GM10266 (cell line): ENCODE results near the gene LBR.
"Not testable (repeated sequence)": the region's sequence is repeated elsewhere in the genome, so short reads cannot be mapped to it uniquely, and the experiment has no call there.

Source experiments
- DNase-seq: peaks from one replicate; pipeline ENCODE4 v3.0.0; 2012; ENCODE audit errors: extremely low spot score
- CTCF ChIP-seq: IDR thresholded peaks from 2 replicates; pipeline ENCODE4 v1.5.1; 2012; ENCODE audit warnings: mild to moderate bottlenecking, low read depth; ENCODE audit not compliant: control insufficient read depth, insufficient read depth; ENCODE audit errors: missing control alignments

LBR gene

DNA sequence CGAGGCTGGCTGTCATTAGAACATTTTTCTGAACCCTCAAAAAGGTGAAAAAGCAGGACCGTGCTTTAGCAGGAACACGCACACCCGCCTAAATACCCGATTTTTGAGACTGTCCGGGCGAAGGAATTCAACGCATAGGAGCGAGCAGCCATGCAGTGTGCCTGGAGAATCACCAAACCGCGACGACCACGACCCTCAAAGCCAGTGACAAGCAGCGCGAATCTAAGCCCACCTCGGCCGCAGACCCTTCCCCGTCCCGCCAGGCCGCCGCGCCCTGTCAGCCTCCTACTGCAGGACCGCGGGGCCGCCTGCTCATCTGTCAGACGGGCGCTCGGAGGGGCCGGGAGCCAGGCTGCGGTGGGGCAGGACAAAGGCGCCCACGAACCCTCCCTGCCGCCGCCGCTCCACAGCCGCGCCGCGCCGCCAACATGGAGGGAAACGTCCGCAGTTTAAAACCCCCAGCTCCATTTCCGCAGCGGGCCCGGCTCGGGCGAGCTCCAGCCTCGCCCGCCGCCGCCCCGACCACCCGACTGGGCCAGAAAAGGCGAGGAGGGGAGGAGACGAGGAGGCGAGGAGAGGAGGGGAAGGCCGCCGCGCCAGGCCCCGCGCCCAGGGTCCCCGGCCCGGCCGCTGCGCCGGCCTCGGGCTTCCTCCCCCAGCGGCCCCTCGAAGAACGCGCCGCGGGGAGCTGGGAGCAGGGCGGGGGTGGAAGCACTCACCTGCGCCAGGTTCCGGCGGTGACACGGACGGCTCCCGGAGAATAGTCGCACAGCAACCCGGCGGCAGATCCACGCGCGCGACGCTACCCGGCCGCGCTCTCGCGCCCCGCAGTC lies at the start of gene LBR:
LBR (minus strand) TSS at position 804 of the 833 bp plus-strand sequence. CDS start 3,963 bp downstream, outside the sequence.
- peak; percentile 30 for DNase-seq
- TF ChIP-seq CTCF = no peak

GRCh38 chr1:225477296-225477911 lies 49.6 kb upstream of the LBR start:
- DNase-seq = no peak
- TF ChIP-seq CTCF = no peak

- DNase-seq = no peak
- TF ChIP-seq CTCF = no peak
Measured at GRCh38 chr1:225476538-225476988, 48.7 kb upstream of the LBR start.

DNA sequence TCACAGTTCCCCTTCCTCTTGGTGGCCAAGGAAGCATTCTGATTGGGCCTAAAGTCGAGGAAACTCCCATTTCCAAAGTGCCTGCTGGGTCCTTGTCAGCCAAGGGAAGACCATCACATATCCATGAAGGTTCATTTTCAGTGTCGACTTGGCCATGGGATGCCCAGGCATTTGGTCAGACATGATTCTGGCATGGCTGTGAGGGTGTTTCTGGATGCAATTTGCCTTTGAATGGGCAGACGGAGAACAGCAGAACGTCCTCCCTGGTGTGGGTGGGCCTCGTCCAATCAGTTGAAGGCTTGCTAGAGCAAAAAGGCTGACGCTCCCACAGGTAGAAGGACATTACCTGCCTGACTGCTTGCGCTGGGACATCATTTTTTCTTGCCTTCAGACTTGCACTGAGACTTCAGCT lies 48.3 kb upstream of the LBR start:
- no peak for TF ChIP-seq CTCF
- DNase-seq = no peak

DNA sequence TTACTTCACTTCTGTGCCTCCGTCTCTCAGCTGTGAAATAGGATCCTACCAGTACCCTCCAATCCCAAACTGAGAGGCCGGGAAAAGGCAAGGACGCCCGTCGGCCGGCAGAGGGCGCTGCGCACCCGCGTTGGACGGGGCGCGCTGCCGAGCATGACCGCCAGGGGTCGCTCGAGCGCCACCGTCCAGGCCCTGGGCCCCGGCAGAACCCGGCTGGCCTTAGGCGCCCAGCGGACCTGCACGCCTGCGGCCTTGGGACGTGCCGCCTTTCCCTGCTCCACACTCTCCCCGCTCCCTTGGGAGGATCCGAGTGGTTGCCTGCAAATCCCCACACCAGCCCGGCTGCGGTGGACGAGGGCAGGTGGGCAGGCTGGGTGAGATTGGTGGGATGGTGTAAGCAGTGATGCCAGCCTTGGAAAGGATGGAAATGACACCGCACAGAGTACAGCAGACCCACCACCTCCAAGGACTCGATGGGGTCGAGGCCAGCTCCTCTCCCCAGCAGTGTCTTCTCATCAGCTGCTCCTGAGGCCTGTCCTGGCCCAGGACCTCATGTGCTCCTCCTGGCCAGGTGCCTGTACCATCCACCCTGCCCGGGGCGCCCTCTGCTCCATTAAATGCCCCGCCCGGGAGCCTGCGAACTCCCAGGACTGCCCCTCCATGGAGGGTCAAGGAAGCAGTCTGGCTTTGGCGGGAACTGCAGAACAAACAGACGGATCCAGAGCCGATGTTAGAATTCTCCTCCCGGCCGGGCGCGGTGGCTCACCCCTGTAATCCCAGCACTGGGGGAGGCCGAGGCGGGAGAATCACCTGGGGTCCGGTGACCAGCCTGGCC lies 47.4 kb upstream of the LBR start:
- TF ChIP-seq CTCF = peak; percentile 100
- peak; percentile 85 for DNase-seq

DNA sequence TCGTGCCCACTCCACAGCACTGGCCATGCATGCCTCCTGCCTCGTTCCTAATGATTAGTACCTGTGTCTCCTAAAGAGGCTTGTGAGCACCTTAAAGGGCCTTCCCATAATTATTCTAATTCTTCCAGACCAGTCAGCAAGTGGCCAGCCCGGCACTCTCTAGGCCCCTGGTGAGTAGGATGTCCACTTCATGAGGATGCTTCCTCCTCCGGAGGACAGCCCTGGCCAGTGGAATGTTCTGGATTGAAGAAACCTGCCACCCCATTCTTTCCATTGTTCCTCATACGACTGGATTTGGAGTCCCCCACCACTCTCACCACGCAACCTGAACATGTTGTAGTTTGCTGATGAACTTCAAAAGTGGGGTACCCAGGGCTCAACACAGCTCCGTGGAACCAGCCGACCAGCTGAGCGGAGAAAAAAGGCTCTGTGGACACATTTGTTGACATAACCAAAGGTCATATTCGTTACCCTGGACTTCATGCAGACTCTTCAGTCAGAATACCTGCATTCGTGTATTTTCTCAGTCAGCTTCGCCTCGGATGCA lies 46.7 kb upstream of the LBR start:
- TF ChIP-seq CTCF = peak; percentile 4
- no peak for DNase-seq

- DNase-seq = not testable (repeated sequence)
Measured at GRCh38 chr1:225473676-225474438, 46.0 kb upstream of the LBR start.

DNA sequence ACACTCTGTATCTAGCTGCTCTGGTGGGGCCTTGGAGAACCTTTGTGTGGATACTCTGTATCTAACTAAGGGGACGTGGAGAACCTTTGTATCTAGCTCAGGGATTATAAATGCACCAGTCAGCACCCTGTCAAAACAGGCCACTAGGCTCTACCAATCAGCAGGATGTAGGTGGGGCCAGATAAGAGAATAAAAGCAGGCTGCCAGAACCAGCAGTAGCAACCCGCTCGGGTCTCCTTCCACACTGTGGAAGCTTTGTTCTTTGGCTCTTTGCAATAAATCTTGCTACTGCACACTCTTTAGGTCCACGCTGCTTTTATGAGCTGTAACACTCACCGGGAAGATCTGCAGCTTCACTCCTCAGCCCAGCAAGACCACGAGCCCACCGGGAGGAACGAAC lies 45.4 kb upstream of the LBR start:
- not testable (repeated sequence) for DNase-seq
